Liver (tissue), 3 donors: ENCODE data around the gene RYR1.

Experiments used
- EGR1 ChIP-seq, 2 donors: IDR thresholded peaks; 2 replicates each; pipeline ENCODE4 v1.6.1; 2016 to 2018; ENCODE audit warnings: antibody characterized with exemption in 2 of 2, low read depth in 2 of 2
- HNF4A ChIP-seq, 2 donors: conservative IDR thresholded peaks; 2 replicates each; pipeline ENCODE4 v1.6.1; 2016; ENCODE audit warnings: antibody characterized with exemption in 2 of 2, mild to moderate bottlenecking in 2 of 2
- JUND ChIP-seq, 2 donors: IDR thresholded peaks; 2 replicates each; pipeline ENCODE4 v1.6.1; 2016; ENCODE audit warnings: antibody characterized with exemption in 2 of 2
- RAD21 ChIP-seq, 2 donors: IDR thresholded peaks; 2 replicates each; pipeline ENCODE4 v1.6.1; 2016; ENCODE audit warnings: antibody characterized with exemption in 2 of 2, mild to moderate bottlenecking in 2 of 2
- RXRA ChIP-seq, 2 donors: IDR thresholded peaks; 2 replicates each; pipeline ENCODE4 v1.6.1; 2017 to 2018; ENCODE audit warnings: antibody characterized with exemption in 2 of 2, mild to moderate bottlenecking in 1 of 2
- SP1 ChIP-seq: IDR thresholded peaks from 2 replicates; pipeline ENCODE4 v1.6.1; 2018; ENCODE audit warnings: antibody characterized with exemption, mild to moderate bottlenecking
- TAF1 ChIP-seq: conservative IDR thresholded peaks from 2 replicates; pipeline ENCODE4 v1.6.1; 2016; ENCODE audit warnings: antibody characterized with exemption, mild to moderate bottlenecking
- YY1 ChIP-seq: IDR thresholded peaks from 2 replicates; pipeline ENCODE4 v1.6.1; 2016; ENCODE audit warnings: antibody characterized with exemption, mild to moderate bottlenecking
- TF ChIP-seq, protein P1 (sequence below): fragments of 150-350 bp; IDR thresholded peaks from 2 replicates; pipeline ENCODE4 v1.5.1; 2017; ENCODE audit warnings: improper control_type of control experiment, low read depth, low read length; ENCODE audit not compliant: missing input control
- TF ChIP-seq, protein P2 (sequence below): IDR thresholded peaks from 2 replicates; pipeline ENCODE4 v1.6.1; 2016; ENCODE audit warnings: antibody characterized with exemption
- TF ChIP-seq, protein P3 (sequence below): IDR thresholded peaks from 2 replicates; pipeline ENCODE4 v1.6.1; 2016; ENCODE audit warnings: antibody characterized with exemption, mild to moderate bottlenecking
- TF ChIP-seq, protein P4 (sequence below): IDR thresholded peaks from 2 replicates; pipeline ENCODE4 v1.6.1; 2016; ENCODE audit warnings: antibody characterized with exemption
- donor health status: healthy.
- donor health status: healthy.

DNA sequence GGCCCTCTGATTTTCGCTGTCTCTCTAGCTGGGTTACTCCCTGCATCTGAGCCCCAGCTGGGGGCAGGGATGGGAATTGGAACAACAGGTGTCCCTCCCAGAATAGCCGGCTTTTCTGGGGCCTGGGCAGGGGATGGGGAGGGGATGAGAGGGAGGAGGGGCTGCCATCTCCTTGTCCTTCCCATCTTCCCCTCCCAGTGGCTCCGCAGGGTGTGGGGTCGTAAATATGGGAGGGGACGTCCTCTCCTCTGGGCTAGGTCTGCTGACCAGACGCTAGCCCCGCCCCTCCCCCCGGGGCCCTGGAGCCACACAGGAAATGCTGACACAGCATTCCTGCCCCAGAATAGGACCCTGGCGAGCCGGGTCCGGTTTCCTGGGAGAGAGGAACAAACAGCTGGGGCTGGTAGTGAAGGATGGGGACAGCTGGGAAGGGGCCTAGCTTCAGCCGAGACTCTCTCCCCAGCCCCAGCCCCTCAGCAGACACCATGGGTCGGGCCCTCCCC lies 1.1 kb downstream of the RYR1 start:
- TF ChIP-seq, protein P1, sequence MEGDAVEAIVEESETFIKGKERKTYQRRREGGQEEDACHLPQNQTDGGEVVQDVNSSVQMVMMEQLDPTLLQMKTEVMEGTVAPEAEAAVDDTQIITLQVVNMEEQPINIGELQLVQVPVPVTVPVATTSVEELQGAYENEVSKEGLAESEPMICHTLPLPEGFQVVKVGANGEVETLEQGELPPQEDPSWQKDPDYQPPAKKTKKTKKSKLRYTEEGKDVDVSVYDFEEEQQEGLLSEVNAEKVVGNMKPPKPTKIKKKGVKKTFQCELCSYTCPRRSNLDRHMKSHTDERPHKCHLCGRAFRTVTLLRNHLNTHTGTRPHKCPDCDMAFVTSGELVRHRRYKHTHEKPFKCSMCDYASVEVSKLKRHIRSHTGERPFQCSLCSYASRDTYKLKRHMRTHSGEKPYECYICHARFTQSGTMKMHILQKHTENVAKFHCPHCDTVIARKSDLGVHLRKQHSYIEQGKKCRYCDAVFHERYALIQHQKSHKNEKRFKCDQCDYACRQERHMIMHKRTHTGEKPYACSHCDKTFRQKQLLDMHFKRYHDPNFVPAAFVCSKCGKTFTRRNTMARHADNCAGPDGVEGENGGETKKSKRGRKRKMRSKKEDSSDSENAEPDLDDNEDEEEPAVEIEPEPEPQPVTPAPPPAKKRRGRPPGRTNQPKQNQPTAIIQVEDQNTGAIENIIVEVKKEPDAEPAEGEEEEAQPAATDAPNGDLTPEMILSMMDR: no peak
- TF ChIP-seq RAD21 (IDR thresholded peaks at IDR 0.05) (no peak), RXRA (IDR thresholded peaks at IDR 0.05) (no peak), TAF1 (no peak), HNF4A (conservative IDR thresholded peaks at IDR 0.05) (no peak), SP1 (no peak), JUND (IDR thresholded peaks at IDR 0.05) (no peak), EGR1 (IDR thresholded peaks at IDR 0.05; ENCODE audit: low read depth in 2 of 2) (no peak), YY1 (no peak)
- TF ChIP-seq, protein P2, sequence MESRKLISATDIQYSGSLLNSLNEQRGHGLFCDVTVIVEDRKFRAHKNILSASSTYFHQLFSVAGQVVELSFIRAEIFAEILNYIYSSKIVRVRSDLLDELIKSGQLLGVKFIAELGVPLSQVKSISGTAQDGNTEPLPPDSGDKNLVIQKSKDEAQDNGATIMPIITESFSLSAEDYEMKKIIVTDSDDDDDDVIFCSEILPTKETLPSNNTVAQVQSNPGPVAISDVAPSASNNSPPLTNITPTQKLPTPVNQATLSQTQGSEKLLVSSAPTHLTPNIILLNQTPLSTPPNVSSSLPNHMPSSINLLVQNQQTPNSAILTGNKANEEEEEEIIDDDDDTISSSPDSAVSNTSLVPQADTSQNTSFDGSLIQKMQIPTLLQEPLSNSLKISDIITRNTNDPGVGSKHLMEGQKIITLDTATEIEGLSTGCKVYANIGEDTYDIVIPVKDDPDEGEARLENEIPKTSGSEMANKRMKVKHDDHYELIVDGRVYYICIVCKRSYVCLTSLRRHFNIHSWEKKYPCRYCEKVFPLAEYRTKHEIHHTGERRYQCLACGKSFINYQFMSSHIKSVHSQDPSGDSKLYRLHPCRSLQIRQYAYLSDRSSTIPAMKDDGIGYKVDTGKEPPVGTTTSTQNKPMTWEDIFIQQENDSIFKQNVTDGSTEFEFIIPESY: no peak
- TF ChIP-seq, protein P3, sequence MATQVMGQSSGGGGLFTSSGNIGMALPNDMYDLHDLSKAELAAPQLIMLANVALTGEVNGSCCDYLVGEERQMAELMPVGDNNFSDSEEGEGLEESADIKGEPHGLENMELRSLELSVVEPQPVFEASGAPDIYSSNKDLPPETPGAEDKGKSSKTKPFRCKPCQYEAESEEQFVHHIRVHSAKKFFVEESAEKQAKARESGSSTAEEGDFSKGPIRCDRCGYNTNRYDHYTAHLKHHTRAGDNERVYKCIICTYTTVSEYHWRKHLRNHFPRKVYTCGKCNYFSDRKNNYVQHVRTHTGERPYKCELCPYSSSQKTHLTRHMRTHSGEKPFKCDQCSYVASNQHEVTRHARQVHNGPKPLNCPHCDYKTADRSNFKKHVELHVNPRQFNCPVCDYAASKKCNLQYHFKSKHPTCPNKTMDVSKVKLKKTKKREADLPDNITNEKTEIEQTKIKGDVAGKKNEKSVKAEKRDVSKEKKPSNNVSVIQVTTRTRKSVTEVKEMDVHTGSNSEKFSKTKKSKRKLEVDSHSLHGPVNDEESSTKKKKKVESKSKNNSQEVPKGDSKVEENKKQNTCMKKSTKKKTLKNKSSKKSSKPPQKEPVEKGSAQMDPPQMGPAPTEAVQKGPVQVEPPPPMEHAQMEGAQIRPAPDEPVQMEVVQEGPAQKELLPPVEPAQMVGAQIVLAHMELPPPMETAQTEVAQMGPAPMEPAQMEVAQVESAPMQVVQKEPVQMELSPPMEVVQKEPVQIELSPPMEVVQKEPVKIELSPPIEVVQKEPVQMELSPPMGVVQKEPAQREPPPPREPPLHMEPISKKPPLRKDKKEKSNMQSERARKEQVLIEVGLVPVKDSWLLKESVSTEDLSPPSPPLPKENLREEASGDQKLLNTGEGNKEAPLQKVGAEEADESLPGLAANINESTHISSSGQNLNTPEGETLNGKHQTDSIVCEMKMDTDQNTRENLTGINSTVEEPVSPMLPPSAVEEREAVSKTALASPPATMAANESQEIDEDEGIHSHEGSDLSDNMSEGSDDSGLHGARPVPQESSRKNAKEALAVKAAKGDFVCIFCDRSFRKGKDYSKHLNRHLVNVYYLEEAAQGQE: no peak
- TF ChIP-seq, protein P4, sequence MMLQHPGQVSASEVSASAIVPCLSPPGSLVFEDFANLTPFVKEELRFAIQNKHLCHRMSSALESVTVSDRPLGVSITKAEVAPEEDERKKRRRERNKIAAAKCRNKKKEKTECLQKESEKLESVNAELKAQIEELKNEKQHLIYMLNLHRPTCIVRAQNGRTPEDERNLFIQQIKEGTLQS: no peak
